Activated T-helper 9 cell treated with anti-CD3 and anti-CD28 coated beads, Interleukin-2, amount 50 U/mL, for 16 hours (primary cell): Measurements from ENCODE around the gene FFAR1.

Source experiments
- DNase-seq: peaks from one replicate; pipeline ENCODE4 v3.0.0-alpha.2; 2020; ENCODE audit warnings: low read depth

Gene FFAR1

GRCh38 chr19:35315883-35316282, 31.8 kb upstream of the FFAR1 start:
- DNase-seq: no peak

GRCh38 chr19:35316560-35316959, 31.1 kb upstream of the FFAR1 start:
- DNase-seq: no peak

- no peak for DNase-seq
Measured at GRCh38 chr19:35317464-35318043, 30.1 kb upstream of the FFAR1 start.

- no peak for DNase-seq
Measured at GRCh38 chr19:35318679-35319448, 28.8 kb upstream of the FFAR1 start.

- no peak for DNase-seq
Measured at GRCh38 chr19:35320065-35320713, 27.5 kb upstream of the FFAR1 start.

GRCh38 chr19:35321291-35321690, 26.4 kb upstream of the FFAR1 start:
- no peak for DNase-seq

GRCh38 chr19:35322014-35322413, 25.7 kb upstream of the FFAR1 start:
- DNase-seq: no peak

GRCh38 chr19:35327642-35328041, 20.1 kb upstream of the FFAR1 start:
- no peak for DNase-seq

- DNase-seq: no peak
Measured at GRCh38 chr19:35328851-35329285, 18.8 kb upstream of the FFAR1 start, which contains the start of gene CD22. CD22 (plus strand) TSS chr19:35329187; CDS start chr19:35332041, 2,854 bp downstream.

GRCh38 chr19:35329323-35329722, 18.4 kb upstream of the FFAR1 start:
- DNase-seq: no peak

- DNase-seq: no peak
Measured at GRCh38 chr19:35330475-35330874, 17.2 kb upstream of the FFAR1 start.

GRCh38 chr19:35331551-35332214, 16.0 kb upstream of the FFAR1 start:
- no peak for DNase-seq

- DNase-seq: no peak
Measured at GRCh38 chr19:35332817-35333216, 14.9 kb upstream of the FFAR1 start.

- no peak for DNase-seq
Measured at GRCh38 chr19:35334144-35334753, 13.5 kb upstream of the FFAR1 start.

- no peak for DNase-seq
Measured at GRCh38 chr19:35336166-35336955, 11.3 kb upstream of the FFAR1 start.

- DNase-seq: no peak
Measured at GRCh38 chr19:35337097-35337983, 10.4 kb upstream of the FFAR1 start.

- no peak for DNase-seq
Measured at GRCh38 chr19:35337984-35338296, 9.8 kb upstream of the FFAR1 start.

GRCh38 chr19:35340431-35340830, 7.3 kb upstream of the FFAR1 start:
- DNase-seq: no peak

GRCh38 chr19:35341006-35341405, 6.7 kb upstream of the FFAR1 start:
- DNase-seq: no peak

GRCh38 chr19:35341565-35342225, 6.0 kb upstream of the FFAR1 start:
- no peak for DNase-seq
